Mesendoderm (in vitro differentiated cells): Measurements from ENCODE around the gene IL16.
"Not testable (repeated sequence)": the region's sequence is repeated elsewhere in the genome, so short reads cannot be mapped to it uniquely, and the experiment has no call there.

ENCODE experiments used
- DNase-seq: peaks from one replicate; pipeline ENCODE4 v3.0.0; 2013
- H2AK5ac ChIP-seq: 2 replicates; pipeline ENCODE4 v1.6.1; 2013; ENCODE audit warnings: low read length, inconsistent platforms
- H2BK120ac ChIP-seq: 2 replicates; pipeline ENCODE4 v1.6.1; 2013; ENCODE audit warnings: low read depth, mild to moderate bottlenecking, low read length, moderate library complexity, mixed read lengths
- H2BK15ac ChIP-seq: replicated peaks from 2 replicates; pipeline ENCODE4 v1.6.1; 2013; ENCODE audit warnings: low read depth, mild to moderate bottlenecking, moderate library complexity
- H2BK5ac ChIP-seq: 2 replicates; pipeline ENCODE4 v1.6.1; 2013; ENCODE audit warnings: low read length, inconsistent platforms
- H3K18ac ChIP-seq: 2 replicates; pipeline ENCODE4 v1.6.1; 2013; ENCODE audit warnings: mild to moderate bottlenecking, low read length, mixed read lengths
- H3K23ac ChIP-seq: one replicate; pipeline ENCODE4 v1.6.1; 2013; ENCODE audit warnings: low read length
- H3K27ac ChIP-seq: 2 replicates; pipeline ENCODE4 v1.5.1; 2013; ENCODE audit warnings: low read depth, mild to moderate bottlenecking, inconsistent platforms, low read length, moderate library complexity
- H3K27me3 ChIP-seq: 2 replicates; pipeline ENCODE4 v1.6.1; 2013; ENCODE audit warnings: low read length, control low read depth, mild to moderate bottlenecking, inconsistent platforms; ENCODE audit not compliant: insufficient read depth, poor library complexity
- H3K36me3 ChIP-seq: 2 replicates; pipeline ENCODE4 v1.6.1; 2013; ENCODE audit warnings: low read length, inconsistent platforms; ENCODE audit not compliant: control insufficient read depth, insufficient read depth
- H3K4ac ChIP-seq: one replicate; pipeline ENCODE4 v1.6.1; 2013; ENCODE audit warnings: low read depth, mild to moderate bottlenecking, low read length, moderate library complexity
- H3K4me1 ChIP-seq: 2 replicates; pipeline ENCODE4 v1.6.1; 2013; ENCODE audit warnings: low read depth, low read length, inconsistent platforms; ENCODE audit not compliant: control insufficient read depth
- H3K4me2 ChIP-seq: 2 replicates; pipeline ENCODE4 v1.6.1; 2013; ENCODE audit warnings: low read length
- H3K4me3 ChIP-seq: 2 replicates; pipeline ENCODE4 v1.5.1; 2013; ENCODE audit warnings: mild to moderate bottlenecking, low read length
- H3K56ac ChIP-seq: one replicate; pipeline ENCODE4 v1.6.1; 2013; ENCODE audit warnings: low read length
- H3K79me1 ChIP-seq: 2 replicates; pipeline ENCODE4 v1.6.1; 2013; ENCODE audit warnings: low read length, inconsistent platforms
- H3K79me2 ChIP-seq: 2 replicates; pipeline ENCODE4 v1.6.1; 2013; ENCODE audit warnings: mild to moderate bottlenecking, low read length; ENCODE audit not compliant: control insufficient read depth, insufficient read depth
- H3K9ac ChIP-seq: 2 replicates; pipeline ENCODE4 v1.6.1; 2013; ENCODE audit warnings: low read length, inconsistent platforms
- H4K5ac ChIP-seq: one replicate; pipeline ENCODE4 v1.6.1; 2013; ENCODE audit warnings: low read length
- H4K8ac ChIP-seq: one replicate; pipeline ENCODE4 v1.6.1; 2013; ENCODE audit warnings: low read depth, mild to moderate bottlenecking, control low read depth, low read length, moderate library complexity
- WGBS: extraction: QIAGEN DNeasy Blood & Tissue Kit; methylation state at CpG from one replicate; pipeline ENCODE4 v1.1.7; 2013; ENCODE audit warnings: low lambda C conversion rate, missing lambda C conversion rate; ENCODE audit not compliant: insufficient coverage; ENCODE audit errors: extremely low coverage; 5-methylcytosine and 5-hydroxymethylcytosine counted together

Gene IL16

GRCh38 chr15:81156324-81156723 lies 40.4 kb upstream of the IL16 start:
- Histone ChIP-seq H4K8ac (no peak overlapping the region), H4K5ac (no peak overlapping the region), H2AK5ac (no peak overlapping the region), H3K79me2 (no peaks in the 10 kb centered on the region), H3K27me3 (no peaks in the 10 kb centered on the region), H2BK120ac (no peak overlapping the region), H3K4me3 (no peak overlapping the region), H3K4me2 (no peak overlapping the region), H2BK5ac (no peak overlapping the region), H3K9ac (no peak overlapping the region), H3K56ac (no peak overlapping the region), H3K36me3 (no peaks in the 10 kb centered on the region), H3K79me1 (no peaks in the 10 kb centered on the region), H3K4me1 (no peaks in the 10 kb centered on the region), H2BK15ac (no peak overlapping the region), H3K23ac (no peak overlapping the region), H3K4ac (no peak overlapping the region), H3K27ac (no peak overlapping the region), H3K18ac (no peak overlapping the region)
- WGBS, result no CpG with 5 or more reads among the region's 3 CpGs
- no peak for DNase-seq

GRCh38 chr15:81157195-81157938 lies 39.3 kb upstream of the IL16 start:
- Histone ChIP-seq H3K18ac (no peak overlapping the region), H3K79me1 (no peaks in the 10 kb centered on the region), H2BK5ac (no peak overlapping the region), H2BK120ac (no peak overlapping the region), H3K27ac (no peak overlapping the region), H2BK15ac (no peak overlapping the region), H3K79me2 (no peaks in the 10 kb centered on the region), H3K36me3 (no peaks in the 10 kb centered on the region), H3K9ac (no peak overlapping the region), H3K4me2 (no peak overlapping the region), H3K4me1 (no peaks in the 10 kb centered on the region), H4K8ac (no peak overlapping the region), H2AK5ac (no peak overlapping the region), H3K56ac (no peak overlapping the region), H3K23ac (no peak overlapping the region), H3K4ac (no peak overlapping the region), H3K4me3 (no peak overlapping the region), H4K5ac (no peak overlapping the region), H3K27me3 (no peaks in the 10 kb centered on the region)
- DNase-seq, result no peak
- no CpG with 5 or more reads among the region's 5 CpGs for WGBS

DNA sequence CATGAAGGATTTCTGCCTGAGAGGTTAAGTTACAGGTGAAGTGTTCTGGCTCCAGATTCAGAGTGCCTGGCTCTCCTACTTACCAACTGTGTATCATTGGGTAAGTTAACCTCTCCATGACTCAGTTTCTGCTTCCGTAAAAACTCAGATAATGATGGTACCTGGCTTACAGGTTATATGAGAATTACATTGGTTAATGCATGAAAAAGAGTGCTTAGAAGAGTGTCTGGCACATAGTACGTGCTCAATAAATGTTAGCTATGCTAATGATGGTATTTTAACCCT lies 38.8 kb upstream of the IL16 start:
- H3K27ac ChIP-seq, result no peak overlapping the region
- H3K27me3 ChIP-seq, result no peaks in the 10 kb centered on the region
- no peak overlapping the region for H3K56ac ChIP-seq
- no peaks in the 10 kb centered on the region for H3K79me1 ChIP-seq
- H3K4ac ChIP-seq, result no peak overlapping the region
- H4K8ac ChIP-seq, result no peak overlapping the region
- no peak overlapping the region for H3K18ac ChIP-seq
- no peaks in the 10 kb centered on the region for H3K79me2 ChIP-seq
- H3K4me1 ChIP-seq, result no peaks in the 10 kb centered on the region
- no peak overlapping the region for H2BK120ac ChIP-seq
- no peak overlapping the region for H3K9ac ChIP-seq
- no peaks in the 10 kb centered on the region for H3K36me3 ChIP-seq
- no CpG with 5 or more reads among the region's 2 CpGs for WGBS
- no peak overlapping the region for H3K4me3 ChIP-seq
- no peak overlapping the region for H2BK5ac ChIP-seq
- no peak overlapping the region for H2AK5ac ChIP-seq
- DNase-seq, result no peak
- no peak overlapping the region for H4K5ac ChIP-seq
- no peak overlapping the region for H2BK15ac ChIP-seq
- H3K23ac ChIP-seq, result no peak overlapping the region
- no peak overlapping the region for H3K4me2 ChIP-seq

- H3K4me1 ChIP-seq, H3K9ac ChIP-seq, H2BK120ac ChIP-seq, H3K18ac ChIP-seq, H2BK15ac ChIP-seq, H3K56ac ChIP-seq, H3K27me3 ChIP-seq, H4K5ac ChIP-seq, H2BK5ac ChIP-seq, H3K4me3 ChIP-seq, H3K36me3 ChIP-seq, H3K4ac ChIP-seq, H3K79me1 ChIP-seq, H2AK5ac ChIP-seq, H3K79me2 ChIP-seq, DNase-seq, H3K27ac ChIP-seq, H3K23ac ChIP-seq, H4K8ac ChIP-seq, H3K4me2 ChIP-seq: not testable (repeated sequence)
- no CpG with 5 or more reads among the region's 37 CpGs for WGBS
These were observed 38.1 kb upstream of the IL16 start for GRCh38 chr15:81158561-81158960.

DNA sequence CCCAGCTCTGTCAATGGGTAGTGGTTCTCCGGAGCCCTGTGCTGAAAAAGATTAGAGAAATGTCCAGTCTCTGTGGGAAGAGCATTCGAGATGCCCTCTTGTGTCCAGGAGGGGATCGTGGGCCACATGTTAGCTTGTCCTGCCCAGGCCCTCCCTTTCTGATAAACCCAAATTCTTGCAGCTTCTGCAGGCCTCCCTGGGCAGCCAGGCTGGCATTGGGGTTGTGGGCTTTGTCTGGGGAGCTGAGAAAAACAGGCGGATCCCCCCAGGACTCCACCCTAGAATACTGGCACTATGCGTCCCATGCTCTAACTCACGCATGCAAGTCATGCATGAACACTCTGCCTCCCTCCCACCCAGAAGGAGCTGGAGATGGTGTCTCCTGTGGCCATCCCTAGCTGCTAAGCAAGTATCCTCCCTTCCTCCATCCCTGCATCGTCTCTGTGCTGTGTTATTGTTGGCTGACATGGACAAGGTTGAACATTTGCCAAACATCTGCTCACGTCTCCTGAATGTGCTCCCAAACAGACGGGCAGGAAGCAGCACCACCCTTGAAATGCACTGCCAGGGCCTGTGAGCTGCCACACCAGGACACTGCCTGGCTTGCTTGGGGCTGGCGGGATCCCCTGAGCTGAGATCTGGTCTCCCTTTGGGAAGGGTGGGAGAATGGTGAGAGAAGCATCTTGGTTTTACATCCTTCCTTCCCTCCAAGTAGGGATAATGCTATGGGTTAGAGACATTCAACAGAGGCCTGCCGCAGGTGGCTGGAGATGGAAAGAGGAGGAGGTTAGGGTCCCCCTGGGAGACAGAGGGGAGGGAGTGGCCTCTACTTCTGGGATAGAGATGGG lies 36.1 kb upstream of the IL16 start:
- H3K36me3 ChIP-seq, result no peaks in the 10 kb centered on the region
- no peak overlapping the region for H4K8ac ChIP-seq
- no peak overlapping the region for H3K56ac ChIP-seq
- H4K5ac ChIP-seq, result no peak overlapping the region
- no peak overlapping the region for H3K9ac ChIP-seq
- H2BK5ac ChIP-seq, result no peak overlapping the region
- no CpG with 5 or more reads among the region's 11 CpGs for WGBS
- no peak overlapping the region for H2BK120ac ChIP-seq
- H3K27ac ChIP-seq, result no peak overlapping the region
- H3K4me2 ChIP-seq, result no peak overlapping the region
- H3K79me1 ChIP-seq, result no peaks in the 10 kb centered on the region
- H3K23ac ChIP-seq, result no peak overlapping the region
- H3K4me1 ChIP-seq, result no peaks in the 10 kb centered on the region
- H2AK5ac ChIP-seq, result no peak overlapping the region
- H3K27me3 ChIP-seq, result no peaks in the 10 kb centered on the region
- H2BK15ac ChIP-seq, result no peak overlapping the region
- no peak overlapping the region for H3K18ac ChIP-seq
- no peaks in the 10 kb centered on the region for H3K79me2 ChIP-seq
- no peak overlapping the region for H3K4ac ChIP-seq
- DNase-seq, result no peak
- no peak overlapping the region for H3K4me3 ChIP-seq
